GM10248 (cell line): ENCODE measurements around the gene SLCO2B1.

Experiments used
- CTCF ChIA-PET: fragments of 300-600 bp; sonication (Branson Sonifier 250); formaldehyde crosslinking; extraction: SDS; loops from one replicate; lab custom pipeline; 2021; ENCODE audit warnings: antibody characterized with exemption; lab: Yijun Ruan, JAX
- POLR2A ChIA-PET: fragments of 350-650 bp; sonication (Branson Sonifier 250); formaldehyde crosslinking; extraction: SDS; loops from one replicate; lab custom pipeline; 2020; ENCODE audit warnings: antibody characterized with exemption; lab: Yijun Ruan, JAX
- DNase-seq: peaks from one replicate; pipeline ENCODE4 v3.0.0; 2012; ENCODE audit errors: extremely low spot score
- CTCF ChIP-seq: IDR thresholded peaks from 2 replicates; pipeline ENCODE4 v1.5.1; 2012; ENCODE audit warnings: mild to moderate bottlenecking, low read depth; ENCODE audit errors: extremely low read depth, missing control alignments, control extremely low read depth

Gene SLCO2B1

DNA sequence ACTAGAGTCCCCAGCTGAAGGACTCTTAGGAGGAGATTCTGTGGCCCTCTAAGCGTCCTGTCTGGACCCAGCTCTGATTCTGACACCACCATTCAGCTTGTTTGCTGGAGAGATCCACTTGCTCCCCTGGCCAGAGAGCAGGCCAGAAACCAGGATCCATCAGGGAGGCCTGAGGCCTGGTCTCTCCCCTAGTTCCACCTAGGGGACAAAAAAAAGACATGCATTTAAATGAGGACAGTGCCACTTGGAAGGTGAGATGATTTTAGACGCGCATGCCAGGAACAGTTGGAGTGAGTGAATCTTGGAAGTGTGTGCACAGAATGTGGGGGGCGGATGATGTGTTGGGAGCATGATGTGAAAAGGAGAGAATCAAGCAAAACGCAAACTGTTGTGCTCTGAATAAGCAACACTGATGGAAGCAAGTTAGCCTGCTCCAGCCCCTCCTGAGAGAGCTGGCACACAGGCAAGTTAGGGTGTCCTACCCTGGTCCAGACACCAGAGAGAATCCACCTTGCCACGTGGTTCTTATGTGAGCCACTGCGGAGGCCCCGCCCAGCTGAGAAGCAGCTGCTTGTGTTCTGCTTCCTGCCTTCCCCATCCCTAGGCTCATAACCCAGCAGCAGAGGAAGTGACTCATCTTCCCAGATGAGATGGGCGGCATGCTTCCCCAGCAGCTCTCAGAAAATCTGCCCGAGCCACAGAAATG lies 8.0 kb upstream of the SLCO2B1 start:
- ChIA-PET CTCF (interaction anchor here (0.9 to 21.5 kb wide), 14 partner anchors 9 to 213 kb away, joined by 3 to 496 read pairs (median 14); partner anchors contain the start of genes SLCO2B1 and TPBGL), POLR2A (no interaction called here)
- peak; percentile 6 for TF ChIP-seq CTCF
- peak; percentile 68 for DNase-seq

DNA sequence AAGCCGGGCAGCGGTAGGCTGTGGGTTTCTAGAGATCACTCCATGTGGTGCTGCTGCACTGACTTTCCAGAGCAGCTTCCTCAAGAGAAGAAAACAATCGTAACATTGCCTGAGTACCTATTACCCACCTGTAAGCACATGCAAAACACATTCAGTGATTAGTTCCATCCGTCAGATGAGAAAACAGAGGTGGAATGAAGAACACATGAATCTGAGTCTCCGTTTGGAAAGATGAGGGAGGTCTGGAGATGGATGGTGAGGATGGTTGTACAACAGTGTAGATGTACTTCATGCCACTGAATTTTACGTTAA lies 7.5 kb upstream of the SLCO2B1 start:
- ChIA-PET POLR2A (no interaction called here), CTCF (interaction anchor here (0.7 to 21.5 kb wide), 12 partner anchors 9 to 214 kb away, joined by 3 to 496 read pairs (median 18); partner anchors contain the start of genes SLCO2B1 and TPBGL)
- no peak for TF ChIP-seq CTCF
- no peak for DNase-seq

- TF ChIP-seq CTCF: no peak
- ChIA-PET POLR2A (interaction anchor here (0.6 kb wide), 1 partner anchor 218 kb away, joined by 3 read pairs; no protein-coding TSS in a partner anchor), CTCF (interaction anchor here (0.8 to 21.5 kb wide), 14 partner anchors 10 to 214 kb away, joined by 3 to 496 read pairs (median 6); partner anchors contain the start of genes SLCO2B1 and TPBGL)
- DNase-seq: no peak
These were observed 6.2 kb upstream of the SLCO2B1 start for GRCh38 chr11:75144716-75145014.

DNA sequence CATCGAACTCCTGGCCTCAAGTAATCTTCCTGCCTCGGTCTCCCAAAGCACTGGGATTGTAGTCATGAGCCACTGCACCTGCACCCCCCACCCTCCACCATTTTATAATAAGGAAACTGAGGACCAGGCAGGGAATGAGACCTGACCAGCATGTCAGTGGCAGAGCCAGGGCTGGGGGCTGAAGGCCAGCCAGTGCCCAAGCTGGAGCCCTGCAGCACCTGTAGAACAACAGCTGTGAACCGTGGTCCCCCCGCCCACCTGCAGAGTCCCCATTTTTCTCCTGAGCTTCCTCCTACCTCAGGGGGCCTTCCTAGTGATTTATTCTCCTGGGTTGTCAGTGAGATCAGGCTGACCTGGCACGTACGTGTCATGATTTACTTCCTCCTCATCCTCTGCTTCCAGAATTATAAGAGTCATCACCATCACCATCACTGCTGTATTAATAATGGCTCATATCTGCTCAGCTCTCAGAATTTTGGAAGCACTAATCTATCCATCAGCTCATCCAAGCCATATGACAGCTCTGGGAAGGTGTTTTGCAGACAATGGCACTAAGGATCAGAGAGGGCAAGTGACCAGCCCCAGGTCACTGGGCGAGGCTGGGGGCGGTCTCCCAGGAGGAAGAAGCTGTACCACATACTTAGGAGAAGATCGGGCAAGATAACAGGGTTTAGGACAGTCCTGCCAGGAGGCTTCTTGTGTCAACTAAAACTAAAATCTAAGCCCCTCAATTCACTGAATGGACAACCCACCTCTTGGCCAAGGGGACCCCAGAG lies 5.5 kb upstream of the SLCO2B1 start:
- DNase-seq: no peak
- POLR2A ChIA-PET: interaction anchor here (0.6 kb wide), 1 partner anchor 217 kb away, joined by 3 read pairs; no protein-coding TSS in a partner anchor
- CTCF ChIA-PET: interaction anchor here (0.8 to 21.5 kb wide), 14 partner anchors 10 to 443 kb away, joined by 3 to 496 read pairs (median 6); partner anchors contain the start of genes SLCO2B1 and TPBGL
- TF ChIP-seq CTCF: no peak

GRCh38 chr11:75145972-75146519 lies 4.9 kb upstream of the SLCO2B1 start:
- DNase-seq: no peak
- CTCF ChIA-PET: interaction anchor here (0.9 to 21.5 kb wide), 11 partner anchors 7 to 444 kb away, joined by 3 to 496 read pairs (median 8); partner anchors contain the start of genes SLCO2B1 and TPBGL
- POLR2A ChIA-PET: no interaction called here
- TF ChIP-seq CTCF: no peak

GRCh38 chr11:75146711-75147110 lies 4.2 kb upstream of the SLCO2B1 start:
- ChIA-PET POLR2A (no interaction called here), CTCF (interaction anchor here (0.9 to 21.5 kb wide), 9 partner anchors 8 to 352 kb away, joined by 3 to 496 read pairs (median 10); partner anchors contain the start of genes SLCO2B1 and TPBGL)
- no peak for DNase-seq
- TF ChIP-seq CTCF: no peak
